ENCODE measurements around the gene NAP1L1. TPM values are rescaled to one million over a fixed set of nuclear protein-coding genes. Genes with fewer than 3 reads are reported as not detected.
A peak's percentile ranks its signal among the peaks of the same experiment; 100 is the strongest.

NAP1L1 gene
- total and polyA plus RNA-seq, 5 experiments from 2014 or later, result 199 to 820 (median 224) TPM

DNA sequence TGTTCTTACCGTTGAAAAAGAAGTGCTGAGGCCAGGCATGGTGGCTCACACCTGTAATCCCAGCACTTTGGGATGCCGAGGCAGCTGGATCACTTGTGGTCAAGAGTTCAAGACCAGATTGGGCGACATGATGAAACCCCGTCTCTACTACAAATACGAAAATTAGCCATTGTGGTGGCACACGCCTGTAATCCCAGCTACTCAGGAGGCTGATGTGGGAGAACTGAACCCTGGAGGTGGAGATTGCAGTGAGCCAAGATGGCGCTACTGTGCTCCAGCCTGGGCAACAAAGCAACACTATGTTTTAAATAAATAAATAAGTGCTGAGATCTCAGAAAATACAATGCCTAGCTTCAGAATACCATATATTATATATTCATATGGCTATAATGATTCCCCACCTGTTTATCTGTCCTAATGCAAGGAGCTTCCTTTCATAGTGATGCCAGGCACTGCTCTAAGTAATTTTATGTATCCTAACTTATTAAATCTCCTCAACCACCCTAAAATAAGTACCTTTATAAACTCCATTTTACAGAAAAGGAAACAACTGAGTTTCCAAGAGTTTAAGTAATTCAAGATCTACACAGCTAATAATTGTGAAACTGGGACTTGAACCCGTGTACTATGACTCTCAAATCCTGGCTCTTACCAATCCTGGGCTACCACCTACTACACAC, 60.2 kb downstream of the NAP1L1 start:
- Mint-ChIP-seq H3K36me3 (no peaks in the 10 kb centered on the region), H3K27me3 (peaks cover 0 to 9% (median 0%) of the 10 kb centered on the region in 5 donors), H3K4me1 (peaks cover 11 to 47% (median 21%) of the 10 kb centered on the region in 4 donors), H3K4me3 (no peak overlapping the region), H3K9me3 (no peaks in the 10 kb centered on the region), H3K27ac (peak overlapping the region in 1 of 10 donors; percentile 35)
- POLR2A ChIA-PET, result interaction anchor here (0.7 kb wide), 1 partner anchor 60 kb away, joined by 3 read pairs; the partner anchor contains the start of gene NAP1L1
- ATAC-seq (no peak), DNase-seq (no peak)

- DNase-seq (no peak), ATAC-seq (no peak)
- H3K36me3 Mint-ChIP-seq, result no peaks in the 10 kb centered on the region
- H3K27ac Mint-ChIP-seq, result peak overlapping the region in 3 of 10 donors; percentile 3 to 78 (median 20)
- peaks cover 11 to 45% (median 21%) of the 10 kb centered on the region in 4 donors for H3K4me1 Mint-ChIP-seq
- no peak overlapping the region for H3K4me3 Mint-ChIP-seq
- POLR2A ChIA-PET, result no interaction called here
- peaks cover 0 to 8% (median 0%) of the 10 kb centered on the region in 5 donors for H3K27me3 Mint-ChIP-seq
- no peaks in the 10 kb centered on the region for H3K9me3 Mint-ChIP-seq
These were observed 61.3 kb downstream of the NAP1L1 start for GRCh38 chr12:76023069-76023690.

GRCh38 chr12:76022506-76022905, 62.0 kb downstream of the NAP1L1 start:
- ATAC-seq (no peak), DNase-seq (no peak)
- H3K27ac Mint-ChIP-seq, result peak overlapping the region in 3 of 10 donors; percentile 20 to 78 (median 59)
- H3K9me3 Mint-ChIP-seq, result no peaks in the 10 kb centered on the region
- POLR2A ChIA-PET, result no interaction called here
- peaks cover 0 to 6% (median 0%) of the 10 kb centered on the region in 5 donors for H3K27me3 Mint-ChIP-seq
- no peak overlapping the region for H3K4me3 Mint-ChIP-seq
- H3K36me3 Mint-ChIP-seq, result no peaks in the 10 kb centered on the region
- peaks cover 11 to 45% (median 21%) of the 10 kb centered on the region in 4 donors for H3K4me1 Mint-ChIP-seq

GRCh38 chr12:76020731-76021672, 63.5 kb downstream of the NAP1L1 start:
- Mint-ChIP-seq H3K9me3 (no peaks in the 10 kb centered on the region), H3K36me3 (no peaks in the 10 kb centered on the region), H3K27me3 (peaks cover 0 to 3% (median 0%) of the 10 kb centered on the region in 5 donors), H3K27ac (peak overlapping the region; percentile 78 to 96 (median 93)), H3K4me1 (peaks cover 11 to 45% (median 21%) of the 10 kb centered on the region in 4 donors), H3K4me3 (peak overlapping the region in 9 of 10 donors; percentile 13 to 82 (median 69))
- DNase-seq (peak in 9 of 10 donors; percentile 15 to 80 (median 61)), ATAC-seq (peak; percentile 84 to 86)
- POLR2A ChIA-PET, result interaction anchor here (1.0 to 2.0 kb wide), 4 partner anchors 10 to 509 kb away, joined by 3 to 31 read pairs (median 3); partner anchors contain the start of genes BBS10, KRR1 and PHLDA1

GRCh38 chr12:76020281-76020680, 64.2 kb downstream of the NAP1L1 start:
- Mint-ChIP-seq H3K9me3 (no peaks in the 10 kb centered on the region), H3K36me3 (no peaks in the 10 kb centered on the region), H3K27ac (peak overlapping the region; percentile 77 to 96 (median 93)), H3K27me3 (peaks cover 0 to 2% (median 0%) of the 10 kb centered on the region in 5 donors), H3K4me3 (peak overlapping the region; percentile 13 to 82 (median 60)), H3K4me1 (peaks cover 11 to 40% (median 21%) of the 10 kb centered on the region in 4 donors)
- ATAC-seq, result peak; percentile 70 to 71
- POLR2A ChIA-PET, result interaction anchor here (1.0 to 2.0 kb wide), 3 partner anchors 9 to 328 kb away, joined by 3 to 31 read pairs (median 3); partner anchors contain the start of genes BBS10 and PHLDA1
- DNase-seq, result peak in 6 of 10 donors; percentile 43 to 78 (median 50)

DNA sequence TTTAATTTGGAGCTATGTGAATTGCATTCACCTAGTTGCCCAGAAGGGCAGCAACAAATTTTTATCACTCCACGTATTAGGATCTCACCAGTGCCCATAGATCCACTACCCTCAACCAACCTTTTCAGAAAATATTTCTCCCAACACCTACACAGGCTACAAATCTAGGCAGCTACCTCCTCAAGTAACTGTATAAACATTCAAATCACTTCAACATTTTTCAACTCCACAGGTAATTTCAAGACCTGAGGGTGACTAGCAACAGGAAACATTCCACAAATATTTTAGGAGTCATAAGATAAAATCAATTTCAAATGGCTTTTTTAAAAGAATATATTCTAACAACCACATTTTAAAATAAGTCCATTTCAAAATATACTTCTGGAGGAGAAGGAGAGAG, 65.8 kb downstream of the NAP1L1 start:
- POLR2A ChIA-PET, result no interaction called here
- no peak overlapping the region for H3K4me3 Mint-ChIP-seq

DNA sequence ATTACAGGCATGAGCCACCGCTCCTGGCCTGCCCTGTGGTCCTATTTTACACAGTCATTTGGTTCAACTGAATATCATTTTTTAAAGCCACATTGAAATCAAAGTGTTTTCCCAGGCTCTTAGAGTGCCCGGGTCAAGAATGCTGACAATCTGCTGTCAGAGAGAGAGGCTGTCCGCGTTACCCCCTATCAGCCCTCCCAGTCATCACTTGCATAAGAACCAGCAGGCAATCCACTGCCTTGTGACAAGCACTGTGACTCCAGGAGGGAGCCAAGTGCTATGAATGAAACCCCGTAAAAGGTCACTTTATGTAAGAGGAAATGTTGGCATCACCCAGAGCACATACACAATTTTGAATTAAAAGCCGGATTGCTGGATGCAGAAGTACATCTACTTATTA, 66.4 kb downstream of the NAP1L1 start:
- POLR2A ChIA-PET, result no interaction called here
- ATAC-seq, result no peak
- peaks cover 11 to 33% (median 21%) of the 10 kb centered on the region in 4 donors for H3K4me1 Mint-ChIP-seq
- H3K27ac Mint-ChIP-seq, result peak overlapping the region in 5 of 10 donors; percentile 20 to 65 (median 48)
- H3K9me3 Mint-ChIP-seq, result no peaks in the 10 kb centered on the region
- DNase-seq, result no peak
- H3K27me3 Mint-ChIP-seq, result peaks cover 0 to 2% (median 0%) of the 10 kb centered on the region in 5 donors
- H3K4me3 Mint-ChIP-seq, result no peak overlapping the region
- H3K36me3 Mint-ChIP-seq, result no peaks in the 10 kb centered on the region

More for the DNA sequence above, 65.8 kb downstream of the NAP1L1 start:
- DNase-seq, result no peak
- no peaks in the 10 kb centered on the region for H3K36me3 Mint-ChIP-seq
- peaks cover 11 to 33% (median 21%) of the 10 kb centered on the region in 4 donors for H3K4me1 Mint-ChIP-seq
- peak overlapping the region in 3 of 10 donors; percentile 20 to 65 (median 54) for H3K27ac Mint-ChIP-seq
- no peak for ATAC-seq
- H3K9me3 Mint-ChIP-seq, result no peaks in the 10 kb centered on the region
- H3K27me3 Mint-ChIP-seq, result peaks cover 0 to 2% (median 0%) of the 10 kb centered on the region in 5 donors

- no peak overlapping the region for H3K4me3 Mint-ChIP-seq
- no peaks in the 10 kb centered on the region for H3K36me3 Mint-ChIP-seq
- no peak for ATAC-seq
- POLR2A ChIA-PET, result no interaction called here
- H3K27me3 Mint-ChIP-seq, result peaks cover 0 to 2% (median 0%) of the 10 kb centered on the region in 5 donors
- no peaks in the 10 kb centered on the region for H3K9me3 Mint-ChIP-seq
- DNase-seq, result no peak
- H3K4me1 Mint-ChIP-seq, result peaks cover 0 to 6% (median 0%) of the 10 kb centered on the region in 4 donors
- no peak overlapping the region for H3K27ac Mint-ChIP-seq
These were observed 70.5 kb downstream of the NAP1L1 start for GRCh38 chr12:76014007-76014406.

GRCh38 chr12:76013603-76014002, 70.9 kb downstream of the NAP1L1 start:
- no peaks in the 10 kb centered on the region for H3K36me3 Mint-ChIP-seq
- no peak overlapping the region for H3K4me3 Mint-ChIP-seq
- ATAC-seq (no peak), DNase-seq (no peak)
- peaks cover 0 to 2% (median 0%) of the 10 kb centered on the region in 5 donors for H3K27me3 Mint-ChIP-seq
- H3K27ac Mint-ChIP-seq, result no peak overlapping the region
- no peaks in the 10 kb centered on the region for H3K9me3 Mint-ChIP-seq
- POLR2A ChIA-PET, result no interaction called here
- H3K4me1 Mint-ChIP-seq, result peaks cover 0 to 3% (median 0%) of the 10 kb centered on the region in 4 donors

GRCh38 chr12:76012644-76013043, 71.8 kb downstream of the NAP1L1 start:
- H3K9me3 Mint-ChIP-seq, result no peaks in the 10 kb centered on the region
- POLR2A ChIA-PET, result no interaction called here

DNA sequence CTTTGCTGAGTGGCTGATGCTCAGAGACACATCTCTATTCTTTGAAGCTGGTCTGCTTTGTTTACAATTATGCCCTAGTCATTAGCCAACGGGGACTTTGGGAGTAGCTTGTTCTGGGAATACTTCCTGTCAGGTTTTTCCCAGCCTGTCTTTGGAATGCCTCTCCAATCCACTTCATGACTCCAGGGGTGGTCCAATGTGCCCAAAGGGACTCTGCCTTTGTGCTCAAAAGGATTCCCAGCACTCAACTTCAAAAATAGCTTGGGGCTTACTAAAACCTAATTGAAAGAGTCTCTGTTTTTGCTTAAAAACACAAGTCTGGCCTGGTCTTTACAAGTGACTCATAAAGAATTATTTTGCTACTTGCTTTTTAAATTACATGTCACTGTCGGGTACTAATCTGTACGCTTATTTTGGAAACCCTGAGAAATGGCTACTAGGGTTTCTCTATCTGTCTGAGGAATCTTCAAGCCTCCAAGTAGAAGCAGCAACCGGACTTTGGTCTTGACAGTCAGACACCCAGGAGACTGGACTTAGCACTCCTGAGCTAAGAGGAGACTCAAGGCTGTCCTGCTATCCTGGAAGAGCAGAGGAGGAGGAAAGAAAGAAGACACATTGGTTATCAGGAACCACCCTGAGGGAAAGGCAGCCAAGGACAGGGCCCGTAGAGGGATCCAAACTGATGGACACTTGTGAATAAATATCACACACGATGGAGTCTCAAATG, 73.6 kb downstream of the NAP1L1 start:
- Mint-ChIP-seq H3K27me3 (peaks cover 0 to 6% (median 2%) of the 10 kb centered on the region in 5 donors), H3K4me3 (no peak overlapping the region), H3K4me1 (peaks cover 0 to 2% (median 0%) of the 10 kb centered on the region in 4 donors), H3K27ac (peak overlapping the region in 2 of 10 donors; percentile 1 to 79), H3K36me3 (no peaks in the 10 kb centered on the region), H3K9me3 (no peaks in the 10 kb centered on the region)
- POLR2A ChIA-PET, result interaction anchor here (1.2 kb wide), 1 partner anchor 10 kb away, joined by 3 read pairs; no protein-coding TSS in a partner anchor
- no peak for ATAC-seq
- no peak for DNase-seq

More at GRCh38 chr12:76012644-76013043, 71.8 kb downstream of the NAP1L1 start:
- Mint-ChIP-seq H3K27ac (no peak overlapping the region), H3K27me3 (peaks cover 0 to 2% (median under 1%) of the 10 kb centered on the region in 5 donors), H3K36me3 (no peaks in the 10 kb centered on the region), H3K4me3 (no peak overlapping the region), H3K4me1 (no peaks in the 10 kb centered on the region)
- DNase-seq, result no peak
- ATAC-seq, result no peak
